ENCODE results near the gene TAF11L5. TPM values are rescaled to one million over a fixed set of nuclear protein-coding genes. Genes with fewer than 3 reads are reported as not detected.
"Not testable (repeated sequence)": the region's sequence is repeated elsewhere in the genome, so short reads cannot be mapped to it uniquely, and the experiment has no call there.

TAF11L5 gene
- total and polyA plus RNA-seq, 2 experiments from 2014 or later = not detected

DNA sequence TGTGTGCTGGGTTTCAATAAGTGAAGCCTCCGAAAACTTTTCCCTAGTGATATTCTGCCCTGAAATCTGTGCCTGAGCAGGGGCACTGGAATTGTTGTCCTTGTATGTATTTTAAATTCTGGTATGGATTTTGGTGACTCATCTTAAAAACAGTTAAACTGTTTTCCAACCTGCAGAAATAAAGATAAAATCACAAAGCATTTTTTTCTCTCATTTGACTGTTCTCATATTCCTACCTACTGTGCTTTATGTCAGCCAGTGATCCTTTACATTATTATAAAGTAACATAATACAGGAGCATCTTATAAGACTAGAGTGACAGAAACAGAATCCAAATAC, 37.9 kb upstream of the TAF11L5 start:
- no peak overlapping the region for H3K27ac ChIP-seq
- H3K36me3 ChIP-seq = no peaks in the 10 kb centered on the region
- no peak for TF ChIP-seq CTCF (IDR thresholded peaks at IDR 0.05; ENCODE audit: low read depth, low read length)
- no peaks in the 10 kb centered on the region for H3K4me1 ChIP-seq (ENCODE audit: low read depth)
- H3K9me3 ChIP-seq (ENCODE audit: low read depth) = no peaks in the 10 kb centered on the region
- peaks cover 4% of the 10 kb centered on the region for H3K27me3 ChIP-seq
- no peak for DNase-seq (ENCODE audit: low read depth in 1 of 2, low spot score in 1 of 2)
- H3K4me3 ChIP-seq = no peak overlapping the region

- H3K27me3 ChIP-seq; DNase-seq (ENCODE audit: low read depth in 1 of 2, low spot score in 1 of 2); H3K4me1 ChIP-seq (ENCODE audit: low read depth); H3K4me3 ChIP-seq; H3K36me3 ChIP-seq; H3K9me3 ChIP-seq (ENCODE audit: low read depth); H3K27ac ChIP-seq: not testable (repeated sequence)
Measured at GRCh38 chr5:17491257-17491656, 33.8 kb upstream of the TAF11L5 start.

- no peak overlapping the region for H3K27ac ChIP-seq
- H3K4me3 ChIP-seq = no peak overlapping the region
- H3K27me3 ChIP-seq = peaks cover 4% of the 10 kb centered on the region
- TF ChIP-seq CTCF (IDR thresholded peaks at IDR 0.05; ENCODE audit: low read depth, low read length) = no peak
- no peak for DNase-seq (ENCODE audit: low read depth in 1 of 2, low spot score in 1 of 2)
- no peaks in the 10 kb centered on the region for H3K9me3 ChIP-seq (ENCODE audit: low read depth)
- H3K4me1 ChIP-seq (ENCODE audit: low read depth) = no peaks in the 10 kb centered on the region
- no peaks in the 10 kb centered on the region for H3K36me3 ChIP-seq
Measured at GRCh38 chr5:17492770-17493169, 32.3 kb upstream of the TAF11L5 start.

DNA sequence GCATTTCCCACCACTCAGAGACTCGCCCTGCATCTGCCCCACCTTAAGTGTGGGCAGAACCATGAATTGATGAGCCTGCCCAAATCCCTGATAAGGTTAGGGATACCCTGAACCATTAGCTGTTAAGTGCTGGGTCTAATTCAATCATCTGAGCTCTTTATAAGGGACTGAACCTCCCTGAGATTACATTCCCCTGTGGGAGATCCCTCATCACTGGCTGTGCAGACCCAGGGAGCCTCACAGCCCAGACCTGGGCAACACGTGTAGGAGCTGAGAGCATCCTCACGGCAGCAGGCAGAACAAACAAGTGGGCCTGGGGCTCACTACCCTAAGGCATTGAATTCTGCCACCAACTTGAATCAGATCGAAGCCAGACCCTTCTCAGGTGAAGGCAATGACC, 27.6 kb upstream of the TAF11L5 start:
- DNase-seq (ENCODE audit: low read depth in 1 of 2, low spot score in 1 of 2) = no peak
- H3K4me3 ChIP-seq = no peak overlapping the region
- H3K27ac ChIP-seq = no peak overlapping the region
- no peaks in the 10 kb centered on the region for H3K27me3 ChIP-seq
- H3K36me3 ChIP-seq = no peaks in the 10 kb centered on the region
- no peaks in the 10 kb centered on the region for H3K4me1 ChIP-seq (ENCODE audit: low read depth)
- no peaks in the 10 kb centered on the region for H3K9me3 ChIP-seq (ENCODE audit: low read depth)
- no peak for TF ChIP-seq CTCF (IDR thresholded peaks at IDR 0.05; ENCODE audit: low read depth, low read length)

- not testable (repeated sequence) for DNase-seq (ENCODE audit: low read depth in 1 of 2, low spot score in 1 of 2); H3K27ac ChIP-seq; H3K4me3 ChIP-seq; H3K4me1 ChIP-seq (ENCODE audit: low read depth); H3K9me3 ChIP-seq (ENCODE audit: low read depth); H3K27me3 ChIP-seq; H3K36me3 ChIP-seq
Measured at GRCh38 chr5:17497931-17498330, 27.1 kb upstream of the TAF11L5 start, which contains the start of gene TAF11L2. Gene TAF11L2, plus strand, starts transcription at chr5:17498231.

DNA sequence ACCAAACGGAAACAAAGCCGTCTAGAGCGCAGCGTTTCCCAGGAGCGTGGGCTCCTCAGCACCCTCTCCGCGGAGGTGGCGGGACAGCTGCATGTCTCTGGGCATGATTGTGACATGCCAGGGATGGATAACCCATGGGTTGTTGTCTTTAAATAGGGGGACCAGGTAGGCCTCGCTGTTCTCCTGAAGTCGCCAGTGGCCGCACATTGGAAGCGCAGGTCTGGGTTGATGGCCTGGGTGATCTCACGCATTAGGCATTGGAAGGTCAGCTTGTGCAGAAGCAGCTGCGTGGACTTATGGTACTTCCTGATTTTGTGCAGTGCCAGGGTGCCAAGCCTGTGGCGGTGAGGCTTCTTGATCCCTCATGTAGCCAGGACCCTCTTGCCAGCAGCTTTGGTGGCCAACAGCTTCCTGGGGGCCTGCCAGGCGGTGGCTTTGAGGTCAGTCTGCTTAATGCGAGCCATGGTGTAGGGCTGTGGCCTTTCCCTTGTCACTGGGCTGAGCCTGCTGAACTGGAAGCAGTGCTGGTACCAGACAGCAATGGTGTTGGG, 13.2 kb upstream of the TAF11L5 start:
- no peak for TF ChIP-seq CTCF (IDR thresholded peaks at IDR 0.05; ENCODE audit: low read depth, low read length)
- H3K4me3 ChIP-seq = no peak overlapping the region
- no peaks in the 10 kb centered on the region for H3K36me3 ChIP-seq
- H3K27ac ChIP-seq = no peak overlapping the region
- DNase-seq (ENCODE audit: low read depth in 1 of 2, low spot score in 1 of 2) = no peak
- H3K9me3 ChIP-seq (ENCODE audit: low read depth) = no peaks in the 10 kb centered on the region
- no peaks in the 10 kb centered on the region for H3K27me3 ChIP-seq
- no peaks in the 10 kb centered on the region for H3K4me1 ChIP-seq (ENCODE audit: low read depth)

DNA sequence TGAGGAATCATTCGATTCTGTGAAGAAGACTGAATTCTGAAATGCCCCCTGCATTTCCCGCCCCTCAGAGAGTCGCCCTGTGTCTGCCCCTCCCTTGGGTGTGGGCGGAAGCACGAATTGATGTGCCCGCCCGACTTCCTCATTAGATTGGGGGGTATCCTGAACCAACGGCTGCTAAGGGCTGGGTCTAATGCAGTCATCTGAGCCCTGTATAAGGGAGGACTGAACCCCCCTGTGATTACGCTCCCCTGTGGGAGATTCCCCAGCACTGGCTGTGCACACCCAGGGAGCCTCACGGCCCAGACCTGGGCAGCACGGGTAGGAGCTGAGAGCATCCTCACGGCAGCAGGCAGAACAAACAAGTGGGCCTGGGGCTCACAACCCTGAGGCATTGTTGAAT, 7.5 kb upstream of the TAF11L5 start:
- H3K27me3 ChIP-seq; H3K9me3 ChIP-seq (ENCODE audit: low read depth); H3K4me3 ChIP-seq; H3K4me1 ChIP-seq (ENCODE audit: low read depth); DNase-seq (ENCODE audit: low read depth in 1 of 2, low spot score in 1 of 2); H3K27ac ChIP-seq; H3K36me3 ChIP-seq: not testable (repeated sequence)

- H3K27ac ChIP-seq; H3K27me3 ChIP-seq; DNase-seq (ENCODE audit: low read depth in 1 of 2, low spot score in 1 of 2); H3K4me3 ChIP-seq; H3K9me3 ChIP-seq (ENCODE audit: low read depth); H3K4me1 ChIP-seq (ENCODE audit: low read depth); H3K36me3 ChIP-seq: not testable (repeated sequence)
Measured at GRCh38 chr5:17518067-17518466, 7.0 kb upstream of the TAF11L5 start, which contains the start of gene TAF11L3. Gene TAF11L3, plus strand, starts transcription at chr5:17518367.

DNA sequence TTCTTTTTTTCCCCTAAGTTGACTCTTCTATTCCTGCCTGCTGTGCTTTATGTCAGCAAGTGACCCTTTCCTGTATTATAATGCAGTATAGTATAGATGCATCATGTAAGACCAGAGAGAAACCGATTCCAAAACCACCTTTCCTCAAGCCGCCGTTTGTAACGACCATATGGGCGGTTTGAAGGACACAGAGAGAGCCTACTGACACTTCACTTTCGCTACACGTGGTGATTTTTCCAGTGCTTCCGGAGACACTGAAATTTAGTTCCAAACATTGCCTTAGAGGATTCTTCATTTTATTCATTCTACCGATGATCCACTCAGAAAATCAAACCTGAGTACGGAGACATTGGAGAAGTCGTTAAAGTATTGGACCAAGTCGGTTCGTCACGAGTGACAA, 5.5 kb upstream of the TAF11L5 start:
- not testable (repeated sequence) for H3K27me3 ChIP-seq; DNase-seq (ENCODE audit: low read depth in 1 of 2, low spot score in 1 of 2); H3K27ac ChIP-seq; H3K4me1 ChIP-seq (ENCODE audit: low read depth); H3K9me3 ChIP-seq (ENCODE audit: low read depth); H3K36me3 ChIP-seq; H3K4me3 ChIP-seq

GRCh38 chr5:17521501-17521900, 3.5 kb upstream of the TAF11L5 start, which contains the start of gene TAF11L4:
Gene TAF11L4, plus strand, starts transcription at chr5:17521801.
- H3K36me3 ChIP-seq; H3K9me3 ChIP-seq (ENCODE audit: low read depth); DNase-seq (ENCODE audit: low read depth in 1 of 2, low spot score in 1 of 2); H3K4me1 ChIP-seq (ENCODE audit: low read depth); H3K27ac ChIP-seq; H3K27me3 ChIP-seq; H3K4me3 ChIP-seq: not testable (repeated sequence)

Measured in cardiac muscle cell (in vitro differentiated cells and primary cell).